HepG2 (cell line): ENCODE measurements around the gene WDR43. TPM values are rescaled to one million over a fixed set of nuclear protein-coding genes. Genes with fewer than 3 reads are reported as not detected.

Experiments
- ARNT ChIP-seq: fragments of 450-650 bp; IDR thresholded peaks from 2 replicates; pipeline ENCODE4 v1.6.1; 2017
- CC2D1A ChIP-seq: sonication (generic); formaldehyde crosslinking; IDR thresholded peaks from 2 replicates; pipeline ENCODE4 v1.8.1; 2023; ENCODE audit warnings: mild to moderate bottlenecking, missing genetic modification reagents
- CEBPB ChIP-seq: IDR thresholded peaks from 2 replicates; pipeline ENCODE4 v1.6.1; 2011; ENCODE audit warnings: low read depth, low read length, improper control_type of control experiment, borderline replicate concordance
- FOXA3 ChIP-seq: IDR thresholded peaks from 2 replicates; pipeline ENCODE4 v1.6.1; 2016; ENCODE audit warnings: missing genetic modification reagents, missing compliant biosample characterization
- FOXK1 ChIP-seq: sonication (generic); formaldehyde crosslinking; IDR thresholded peaks from 2 replicates; pipeline ENCODE4 v1.4.0; 2020; ENCODE audit warnings: low read depth, missing genetic modification reagents, borderline replicate concordance
- FOXO1 ChIP-seq: sonication (generic); formaldehyde crosslinking; IDR thresholded peaks from 2 replicates; pipeline ENCODE4 v1.4.0; 2020; ENCODE audit warnings: missing genetic modification reagents
- ZNF737 ChIP-seq: sonication (generic); formaldehyde crosslinking; IDR thresholded peaks from 2 replicates; pipeline ENCODE4 v1.5.0; 2020; ENCODE audit warnings: missing genetic modification reagents, mild to moderate bottlenecking, borderline replicate concordance
- polyA plus RNA-seq, 8 experiments: library from polyadenylated mRNA; depleted of rRNA in 3 of 8; stranded (reverse) in 7 of 8; unstranded in 1 of 8; fragments of >200 nt; fragmentation: Illumina TruSeq in 4 of 8; extraction: Trizol in 4 of 8; gene quantifications; 2 replicates each; pipeline versions ENCODE4 v1.2.1 to v1.2.3, GENCODE V29; 2011 to 2016; ENCODE audit warnings: low read depth in 4 of 8, missing spikeins in 1 of 8, mixed read lengths in 1 of 8; ENCODE audit not compliant: insufficient read depth in 1 of 8
- total RNA-seq, 5 experiments: library from RNA; depleted of rRNA; stranded (reverse); fragments of >200 nt; fragmentation: Illumina TruSeq; extraction: Trizol; gene quantifications; 2 replicates each; pipeline ENCODE4 v1.2.3, GENCODE V29; 2016; ENCODE audit warnings: low read depth in 1 of 5
- TF ChIP-seq, protein P1 (sequence below): sonication (generic); formaldehyde crosslinking; IDR thresholded peaks from 2 replicates; pipeline ENCODE4 v1.5.0; 2020; ENCODE audit warnings: mild to moderate bottlenecking, missing genetic modification reagents
- TF ChIP-seq, protein P2 (sequence below): IDR thresholded peaks from 2 replicates; pipeline ENCODE4 v1.6.1; 2018; ENCODE audit warnings: missing genetic modification reagents
- TF ChIP-seq, protein P3 (sequence below): sonication (generic); formaldehyde crosslinking; IDR thresholded peaks from 2 replicates; pipeline ENCODE4 v1.9.0; 2021; ENCODE audit warnings: mild to moderate bottlenecking, missing genetic modification reagents
- TF ChIP-seq, protein P4 (sequence below): sonication (generic); formaldehyde crosslinking; IDR thresholded peaks from 2 replicates; pipeline ENCODE4 v1.4.0; 2020; ENCODE audit warnings: missing genetic modification reagents
- TF ChIP-seq, protein P5 (sequence below): IDR thresholded peaks from 2 replicates; pipeline ENCODE4 v1.6.1; 2018; ENCODE audit warnings: missing genetic modification reagents, mild to moderate bottlenecking, missing compliant biosample characterization

Gene WDR43
- total and polyA plus RNA-seq, 2 of the 13 experiments (the other 11 are each of a cell fraction or from before 2014, with no cell fraction given) = 121 to 167 TPM

DNA sequence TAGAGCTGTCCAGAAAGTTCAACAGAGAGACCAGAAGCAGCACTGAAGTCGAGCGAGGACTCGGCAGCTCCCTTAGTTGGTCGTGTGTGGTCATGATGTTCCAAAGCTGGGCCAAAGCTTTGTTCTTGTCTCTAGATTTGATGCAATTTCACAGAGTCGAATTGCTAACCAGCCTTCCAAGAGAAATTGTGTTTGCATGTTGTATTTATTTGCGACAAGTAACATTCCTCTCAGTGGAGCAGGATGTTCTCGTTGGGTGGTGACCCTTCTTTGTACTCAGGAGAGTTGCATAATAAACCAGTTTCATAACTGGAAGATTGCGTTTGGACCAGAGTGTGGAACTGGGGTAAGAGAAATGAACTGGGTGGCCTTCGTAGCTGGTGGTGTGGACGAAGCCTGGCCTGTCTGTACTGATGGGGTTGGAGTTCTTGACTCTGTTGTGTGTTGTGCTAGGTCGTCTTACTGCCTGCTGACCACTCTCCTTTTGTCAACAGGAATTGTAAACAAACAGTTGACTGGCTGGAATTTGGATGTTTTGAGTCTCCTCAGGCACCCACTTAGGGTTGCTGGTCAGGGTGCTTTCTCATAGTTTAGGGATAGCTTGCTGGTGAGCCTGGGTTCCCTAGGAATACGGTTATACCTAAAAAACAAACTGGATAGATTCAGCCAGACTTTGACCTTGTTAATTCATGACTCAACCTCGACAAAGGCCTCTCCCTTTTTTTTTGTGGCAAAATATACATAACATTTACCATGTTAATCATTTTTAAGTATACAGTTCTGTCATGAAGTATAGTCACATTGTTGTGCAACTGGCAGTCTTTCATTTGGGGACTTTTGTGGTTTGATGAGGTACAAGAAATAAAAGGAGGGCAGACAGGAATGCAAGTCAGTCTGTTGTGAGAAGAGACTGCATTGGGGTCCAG is 57.7 kb downstream of the WDR43 start (continued):
- TF ChIP-seq, protein P1, sequence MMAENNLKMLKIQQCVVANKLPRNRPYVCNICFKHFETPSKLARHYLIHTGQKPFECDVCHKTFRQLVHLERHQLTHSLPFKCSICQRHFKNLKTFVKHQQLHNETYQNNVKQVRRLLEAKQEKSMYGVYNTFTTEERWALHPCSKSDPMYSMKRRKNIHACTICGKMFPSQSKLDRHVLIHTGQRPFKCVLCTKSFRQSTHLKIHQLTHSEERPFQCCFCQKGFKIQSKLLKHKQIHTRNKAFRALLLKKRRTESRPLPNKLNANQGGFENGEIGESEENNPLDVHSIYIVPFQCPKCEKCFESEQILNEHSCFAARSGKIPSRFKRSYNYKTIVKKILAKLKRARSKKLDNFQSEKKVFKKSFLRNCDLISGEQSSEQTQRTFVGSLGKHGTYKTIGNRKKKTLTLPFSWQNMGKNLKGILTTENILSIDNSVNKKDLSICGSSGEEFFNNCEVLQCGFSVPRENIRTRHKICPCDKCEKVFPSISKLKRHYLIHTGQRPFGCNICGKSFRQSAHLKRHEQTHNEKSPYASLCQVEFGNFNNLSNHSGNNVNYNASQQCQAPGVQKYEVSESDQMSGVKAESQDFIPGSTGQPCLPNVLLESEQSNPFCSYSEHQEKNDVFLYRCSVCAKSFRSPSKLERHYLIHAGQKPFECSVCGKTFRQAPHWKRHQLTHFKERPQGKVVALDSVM (CRISPR knock-in tag) = no peak
- TF ChIP-seq FOXO1 (CRISPR knock-in tag) (0 out of 2 replicates have a peak, but pooled peaks have one; percentile 55), ZNF737 (CRISPR knock-in tag) (no peak; the same call in 1 of the 2 replicates), CC2D1A (CRISPR knock-in tag) (no peak), FOXA3 (peak; percentile 68), ARNT (no peak), CEBPB (peak; percentile 95), FOXK1 (peak; percentile 30; the same call in 1 of the 2 replicates)
- TF ChIP-seq, protein P2, sequence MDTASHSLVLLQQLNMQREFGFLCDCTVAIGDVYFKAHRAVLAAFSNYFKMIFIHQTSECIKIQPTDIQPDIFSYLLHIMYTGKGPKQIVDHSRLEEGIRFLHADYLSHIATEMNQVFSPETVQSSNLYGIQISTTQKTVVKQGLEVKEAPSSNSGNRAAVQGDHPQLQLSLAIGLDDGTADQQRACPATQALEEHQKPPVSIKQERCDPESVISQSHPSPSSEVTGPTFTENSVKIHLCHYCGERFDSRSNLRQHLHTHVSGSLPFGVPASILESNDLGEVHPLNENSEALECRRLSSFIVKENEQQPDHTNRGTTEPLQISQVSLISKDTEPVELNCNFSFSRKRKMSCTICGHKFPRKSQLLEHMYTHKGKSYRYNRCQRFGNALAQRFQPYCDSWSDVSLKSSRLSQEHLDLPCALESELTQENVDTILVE = peak; percentile 65; the same call in 1 of the 2 replicates
- TF ChIP-seq, protein P3, sequence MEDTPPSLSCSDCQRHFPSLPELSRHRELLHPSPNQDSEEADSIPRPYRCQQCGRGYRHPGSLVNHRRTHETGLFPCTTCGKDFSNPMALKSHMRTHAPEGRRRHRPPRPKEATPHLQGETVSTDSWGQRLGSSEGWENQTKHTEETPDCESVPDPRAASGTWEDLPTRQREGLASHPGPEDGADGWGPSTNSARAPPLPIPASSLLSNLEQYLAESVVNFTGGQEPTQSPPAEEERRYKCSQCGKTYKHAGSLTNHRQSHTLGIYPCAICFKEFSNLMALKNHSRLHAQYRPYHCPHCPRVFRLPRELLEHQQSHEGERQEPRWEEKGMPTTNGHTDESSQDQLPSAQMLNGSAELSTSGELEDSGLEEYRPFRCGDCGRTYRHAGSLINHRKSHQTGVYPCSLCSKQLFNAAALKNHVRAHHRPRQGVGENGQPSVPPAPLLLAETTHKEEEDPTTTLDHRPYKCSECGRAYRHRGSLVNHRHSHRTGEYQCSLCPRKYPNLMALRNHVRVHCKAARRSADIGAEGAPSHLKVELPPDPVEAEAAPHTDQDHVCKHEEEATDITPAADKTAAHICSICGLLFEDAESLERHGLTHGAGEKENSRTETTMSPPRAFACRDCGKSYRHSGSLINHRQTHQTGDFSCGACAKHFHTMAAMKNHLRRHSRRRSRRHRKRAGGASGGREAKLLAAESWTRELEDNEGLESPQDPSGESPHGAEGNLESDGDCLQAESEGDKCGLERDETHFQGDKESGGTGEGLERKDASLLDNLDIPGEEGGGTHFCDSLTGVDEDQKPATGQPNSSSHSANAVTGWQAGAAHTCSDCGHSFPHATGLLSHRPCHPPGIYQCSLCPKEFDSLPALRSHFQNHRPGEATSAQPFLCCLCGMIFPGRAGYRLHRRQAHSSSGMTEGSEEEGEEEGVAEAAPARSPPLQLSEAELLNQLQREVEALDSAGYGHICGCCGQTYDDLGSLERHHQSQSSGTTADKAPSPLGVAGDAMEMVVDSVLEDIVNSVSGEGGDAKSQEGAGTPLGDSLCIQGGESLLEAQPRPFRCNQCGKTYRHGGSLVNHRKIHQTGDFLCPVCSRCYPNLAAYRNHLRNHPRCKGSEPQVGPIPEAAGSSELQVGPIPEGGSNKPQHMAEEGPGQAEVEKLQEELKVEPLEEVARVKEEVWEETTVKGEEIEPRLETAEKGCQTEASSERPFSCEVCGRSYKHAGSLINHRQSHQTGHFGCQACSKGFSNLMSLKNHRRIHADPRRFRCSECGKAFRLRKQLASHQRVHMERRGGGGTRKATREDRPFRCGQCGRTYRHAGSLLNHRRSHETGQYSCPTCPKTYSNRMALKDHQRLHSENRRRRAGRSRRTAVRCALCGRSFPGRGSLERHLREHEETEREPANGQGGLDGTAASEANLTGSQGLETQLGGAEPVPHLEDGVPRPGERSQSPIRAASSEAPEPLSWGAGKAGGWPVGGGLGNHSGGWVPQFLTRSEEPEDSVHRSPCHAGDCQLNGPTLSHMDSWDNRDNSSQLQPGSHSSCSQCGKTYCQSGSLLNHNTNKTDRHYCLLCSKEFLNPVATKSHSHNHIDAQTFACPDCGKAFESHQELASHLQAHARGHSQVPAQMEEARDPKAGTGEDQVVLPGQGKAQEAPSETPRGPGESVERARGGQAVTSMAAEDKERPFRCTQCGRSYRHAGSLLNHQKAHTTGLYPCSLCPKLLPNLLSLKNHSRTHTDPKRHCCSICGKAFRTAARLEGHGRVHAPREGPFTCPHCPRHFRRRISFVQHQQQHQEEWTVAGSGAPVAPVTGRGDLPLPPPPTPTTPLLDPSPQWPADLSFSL (CRISPR knock-in tag) = 0 out of 2 replicates have a peak, but pooled peaks have one; percentile 31
- TF ChIP-seq, protein P4, sequence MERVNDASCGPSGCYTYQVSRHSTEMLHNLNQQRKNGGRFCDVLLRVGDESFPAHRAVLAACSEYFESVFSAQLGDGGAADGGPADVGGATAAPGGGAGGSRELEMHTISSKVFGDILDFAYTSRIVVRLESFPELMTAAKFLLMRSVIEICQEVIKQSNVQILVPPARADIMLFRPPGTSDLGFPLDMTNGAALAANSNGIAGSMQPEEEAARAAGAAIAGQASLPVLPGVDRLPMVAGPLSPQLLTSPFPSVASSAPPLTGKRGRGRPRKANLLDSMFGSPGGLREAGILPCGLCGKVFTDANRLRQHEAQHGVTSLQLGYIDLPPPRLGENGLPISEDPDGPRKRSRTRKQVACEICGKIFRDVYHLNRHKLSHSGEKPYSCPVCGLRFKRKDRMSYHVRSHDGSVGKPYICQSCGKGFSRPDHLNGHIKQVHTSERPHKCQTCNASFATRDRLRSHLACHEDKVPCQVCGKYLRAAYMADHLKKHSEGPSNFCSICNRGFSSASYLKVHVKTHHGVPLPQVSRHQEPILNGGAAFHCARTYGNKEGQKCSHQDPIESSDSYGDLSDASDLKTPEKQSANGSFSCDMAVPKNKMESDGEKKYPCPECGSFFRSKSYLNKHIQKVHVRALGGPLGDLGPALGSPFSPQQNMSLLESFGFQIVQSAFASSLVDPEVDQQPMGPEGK (CRISPR knock-in tag) = peak; percentile 40
- TF ChIP-seq, protein P5, sequence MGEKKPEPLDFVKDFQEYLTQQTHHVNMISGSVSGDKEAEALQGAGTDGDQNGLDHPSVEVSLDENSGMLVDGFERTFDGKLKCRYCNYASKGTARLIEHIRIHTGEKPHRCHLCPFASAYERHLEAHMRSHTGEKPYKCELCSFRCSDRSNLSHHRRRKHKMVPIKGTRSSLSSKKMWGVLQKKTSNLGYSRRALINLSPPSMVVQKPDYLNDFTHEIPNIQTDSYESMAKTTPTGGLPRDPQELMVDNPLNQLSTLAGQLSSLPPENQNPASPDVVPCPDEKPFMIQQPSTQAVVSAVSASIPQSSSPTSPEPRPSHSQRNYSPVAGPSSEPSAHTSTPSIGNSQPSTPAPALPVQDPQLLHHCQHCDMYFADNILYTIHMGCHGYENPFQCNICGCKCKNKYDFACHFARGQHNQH = no peak; the same call in 1 of the 2 replicates
